ENCODE data around the gene TIMM23.
"Not testable (repeated sequence)": the region's sequence is repeated elsewhere in the genome, so short reads cannot be mapped to it uniquely, and the experiment has no call there.

GRCh38 chr10:45981367-45981766, 9.1 kb downstream of the TIMM23 start:
- not testable (repeated sequence) for TF ChIP-seq CTCF, POLR2A (IDR thresholded peaks at IDR 0.05)

Measured in Peyer's patch (tissue), 4 donors.